HG02852 (cell line): ENCODE results near the gene SELP.
A peak's percentile ranks its signal among the peaks of the same experiment; 100 is the strongest.

Source experiments
- ATAC-seq: cut with Tn5 transposase; IDR thresholded peaks from one replicate; pipeline ENCODE4 v1.9.1; 2021; ENCODE audit warnings: mild to moderate bottlenecking, moderate library complexity; ENCODE audit not compliant: unreplicated experiment

Gene SELP

GRCh38 chr1:169623132-169623926 is 6.6 kb downstream of the SELP start:
- no peak for ATAC-seq

- ATAC-seq, result no peak
Measured at GRCh38 chr1:169620565-169620964, 9.4 kb downstream of the SELP start.

GRCh38 chr1:169618367-169618766 is 11.6 kb downstream of the SELP start:
- ATAC-seq, result no peak

GRCh38 chr1:169615803-169616202 is 14.1 kb downstream of the SELP start:
- no peak for ATAC-seq

- ATAC-seq, result no peak
Measured at GRCh38 chr1:169610858-169611257, 19.1 kb downstream of the SELP start.

- no peak for ATAC-seq
Measured at GRCh38 chr1:169610108-169610507, 19.8 kb downstream of the SELP start.

GRCh38 chr1:169608226-169608625 is 21.7 kb downstream of the SELP start:
- ATAC-seq, result no peak

GRCh38 chr1:169604781-169605560 is 25.0 kb downstream of the SELP start:
- no peak for ATAC-seq

GRCh38 chr1:169601096-169601881 is 28.6 kb downstream of the SELP start:
- no peak for ATAC-seq

- ATAC-seq, result no peak
Measured at GRCh38 chr1:169595764-169596711, 33.9 kb downstream of the SELP start.

GRCh38 chr1:169594391-169594790 is 35.5 kb downstream of the SELP start:
- ATAC-seq, result peak; percentile 67

GRCh38 chr1:169590932-169591331 is 39.0 kb downstream of the SELP start:
- no peak for ATAC-seq

- ATAC-seq, result no peak
Measured at GRCh38 chr1:169588785-169589485, 41.0 kb downstream of the SELP start.

GRCh38 chr1:169588112-169588511 is 41.8 kb downstream of the SELP start:
- ATAC-seq, result no peak

GRCh38 chr1:169586395-169587255 is 43.3 kb downstream of the SELP start, which contains the start of gene F5:
Gene F5 (minus strand): TSS chr1:169586481. CDS start chr1:169586386, 95 bp downstream.
- peak; percentile 93 for ATAC-seq

- peak; percentile 36 for ATAC-seq
Measured at GRCh38 chr1:169586067-169586394, 43.9 kb downstream of the SELP start.

GRCh38 chr1:169585181-169585580 is 44.7 kb downstream of the SELP start:
- no peak for ATAC-seq

GRCh38 chr1:169584483-169585144 is 45.3 kb downstream of the SELP start:
- ATAC-seq, result no peak
